B cell (primary cell): ENCODE results near the gene ISOC2. TPM values are rescaled to one million over a fixed set of nuclear protein-coding genes. Genes with fewer than 3 reads are reported as not detected.
A peak's percentile ranks its signal among the peaks of the same experiment; 100 is the strongest.

ENCODE experiments used
- ATAC-seq: fragments of 200-7000 bp; cut with Tn5 transposase; one replicate; pipeline ENCODE4 v1.10.0; 2021; ENCODE audit warnings: low read depth, mild to moderate bottlenecking, moderate number of reproducible peaks, moderate library complexity
- CTCF ChIA-PET: fragments of 350-600 bp; sonication (Branson Sonifier 250); formaldehyde crosslinking; loops from one replicate; lab custom pipeline; 2021; ENCODE audit warnings: antibody characterized with exemption, inconsistent platforms; lab: Charles Lee
- POLR2A ChIA-PET: fragments of 350-600 bp; sonication (Branson Sonifier 250); formaldehyde crosslinking; loops from one replicate; lab custom pipeline; 2021; ENCODE audit warnings: antibody characterized with exemption; lab: Charles Lee
- DNase-seq: peaks from one replicate; pipeline ENCODE4 v3.0.0; 2013
- H2AFZ ChIP-seq: 2 replicates; pipeline ENCODE4 v1.6.1; 2012; ENCODE audit warnings: mild to moderate bottlenecking, low read depth, low read length; ENCODE audit not compliant: insufficient read depth, poor library complexity, severe bottlenecking
- H3K27ac ChIP-seq, 2 donors: 1 replicate in 1 of 2; 2 replicates in 1 of 2; pipeline ENCODE4 v1.5.1; 2012 to 2013; ENCODE audit warnings: low read length in 2 of 2, mild to moderate bottlenecking in 2 of 2, moderate library complexity in 1 of 2
- H3K27me3 ChIP-seq, 4 experiments: fragments of 200-600 bp in 1 of 4; sonication (generic) in 1 of 4; replicated peaks in 1 of 4; 1 replicate in 2 of 4; 2 replicates in 2 of 4; pipeline versions ENCODE4 v1.6.1 to v1.7.0; 2013 to 2016; ENCODE audit warnings: low read length in 3 of 4, mild to moderate bottlenecking in 2 of 4, mixed read lengths in 1 of 4, moderate library complexity in 1 of 4; ENCODE audit not compliant: insufficient read depth in 4 of 4, control insufficient read depth in 3 of 4; ENCODE audit errors: control extremely low read depth in 1 of 4
- H3K36me3 ChIP-seq, 2 experiments: replicated peaks in 1 of 2; 1 replicate in 1 of 2; 2 replicates in 1 of 2; pipeline versions ENCODE4 v1.6.1 to v1.7.1; 2013; ENCODE audit warnings: low read length in 1 of 2; ENCODE audit not compliant: insufficient read depth in 2 of 2, control insufficient read depth in 1 of 2; ENCODE audit errors: control extremely low read depth in 1 of 2, extremely low read depth in 1 of 2
- H3K4me1 ChIP-seq, 2 donors: fragments of 200-600 bp in 1 of 2; sonication (generic) in 1 of 2; 1 replicate in 1 of 2; 2 replicates in 1 of 2; pipeline versions ENCODE4 v1.5.1 to v1.6.1; 2013 to 2017; ENCODE audit warnings: low read length in 2 of 2; ENCODE audit not compliant: control insufficient read depth in 2 of 2, insufficient read depth in 2 of 2
- H3K4me2 ChIP-seq: replicated peaks from 2 replicates; pipeline ENCODE3; 2012; ENCODE audit warnings: mild to moderate bottlenecking, low read depth, low read length; ENCODE audit not compliant: poor library complexity, severe bottlenecking
- H3K4me3 ChIP-seq, 5 experiments: fragments of 200-600 bp in 1 of 5; sonication (generic) in 1 of 5; 1 replicate in 3 of 5; 2 replicates in 2 of 5; pipeline versions ENCODE4 v1.5.1 to v1.7.0; 2011 to 2016; ENCODE audit warnings: low read length in 4 of 5, mild to moderate bottlenecking in 4 of 5, low read depth in 2 of 5, control low read depth in 1 of 5, moderate library complexity in 1 of 5; ENCODE audit not compliant: insufficient read depth in 1 of 5; ENCODE audit errors: control extremely low read depth in 1 of 5, extremely low read depth in 1 of 5
- H3K79me2 ChIP-seq: fragments of 200-600 bp; sonication (generic); one replicate; pipeline ENCODE4 v1.6.0; 2016; ENCODE audit warnings: low read length; ENCODE audit not compliant: control insufficient read depth, insufficient read depth
- H3K9ac ChIP-seq: fragments of 200-600 bp; sonication (generic); 2 replicates; pipeline ENCODE4 v1.6.1; 2017; ENCODE audit warnings: mild to moderate bottlenecking, low read length, moderate library complexity
- H3K9me3 ChIP-seq, 3 donors: one replicate each; pipeline versions ENCODE4 v1.6.1 to v1.7.1; 2013; ENCODE audit warnings: low read length in 2 of 3; ENCODE audit not compliant: control insufficient read depth in 2 of 3, insufficient read depth in 1 of 3; ENCODE audit errors: control extremely low read depth in 1 of 3
- H4K20me1 ChIP-seq: 2 replicates; pipeline ENCODE4 v1.6.0; 2012; ENCODE audit warnings: mild to moderate bottlenecking, low read length; ENCODE audit not compliant: insufficient read depth, control insufficient read depth, poor library complexity, severe bottlenecking
- H3K27ac Mint-ChIP-seq: one replicate; pipeline ENCODE4 v1.8.0; 2021; ENCODE audit warnings: mixed read lengths
- H3K27me3 Mint-ChIP-seq: one replicate; pipeline ENCODE4 v1.8.0; 2021; ENCODE audit warnings: mixed read lengths
- H3K4me1 Mint-ChIP-seq: one replicate; pipeline ENCODE4 v1.8.0; 2021; ENCODE audit warnings: mixed read lengths
- H3K4me3 Mint-ChIP-seq: one replicate; pipeline ENCODE4 v1.8.0; 2021; ENCODE audit warnings: mixed read lengths
- H3K9me3 Mint-ChIP-seq: one replicate; pipeline ENCODE4 v1.8.0; 2022; ENCODE audit warnings: mixed read lengths; ENCODE audit not compliant: insufficient read depth
- CTCF ChIP-seq: fragments of 200-600 bp; IDR thresholded peaks from one replicate; pipeline ENCODE4 v1.8.0; 2022; ENCODE audit warnings: antibody characterized with exemption, mild to moderate bottlenecking
- EZH2 ChIP-seq: IDR thresholded peaks from 2 replicates; pipeline ENCODE4 v1.6.1; 2012; ENCODE audit warnings: borderline replicate concordance, low read depth, mild to moderate bottlenecking, moderate library complexity, low read length; ENCODE audit not compliant: insufficient read depth, poor library complexity, severe bottlenecking
- WGBS: methylation state at CpG from one replicate; pipeline ENCODE4 v1.1.5; 2013; ENCODE audit warnings: missing lambda C conversion rate; ENCODE audit not compliant: insufficient coverage; 5-methylcytosine and 5-hydroxymethylcytosine counted together
- intact Hi-C: fragments of 100-400 bp; cut with micrococcal nuclease; formaldehyde crosslinking; loops from one replicate; pipeline ENCODE4 v1.10.0; 2022
- polyA plus RNA-seq: library from polyadenylated mRNA; depleted of rRNA; stranded (reverse); fragments of >200 nt; gene quantifications from 2 replicates; pipeline ENCODE4 v1.2.3, GENCODE V29; 2012
- total RNA-seq, 2 donors: library from RNA; stranded (reverse); fragments of 120-200 nt in 1 of 2; gene quantifications; 1 replicate in 1 of 2; 2 replicates in 1 of 2; pipeline versions ENCODE4 v1.2.3 to v1.2.4, GENCODE V29; 2013 to 2022

The ISOC2 gene
- total and polyA plus RNA-seq, 2 donors (not counting 1 experiment from before 2014, with no cell fraction given), result 10.0 to 27.6 TPM

- H4K20me1 ChIP-seq, result peaks cover 23% of the 10 kb centered on the region
- Mint-ChIP-seq H3K27me3 (no peaks in the 10 kb centered on the region), H3K4me3 (peak within 1 kb of the TSS; percentile 83), H3K9me3 (no peaks in the 10 kb centered on the region), H3K4me1 (peaks cover 15% of the 10 kb centered on the region), H3K27ac (peak within 1 kb of the TSS; percentile 80)
- H3K4me2 ChIP-seq, result peak within 1 kb of the TSS; percentile 87
- peak within 1 kb of the TSS; percentile 20 to 70 for H3K27ac ChIP-seq
- CTCF ChIA-PET, result interaction anchor here (0.6 to 2.8 kb wide), 2 partner anchors 9 to 19 kb away, joined by 3 to 15 read pairs; no protein-coding TSS in a partner anchor
- no peaks in the 10 kb centered on the region for H3K9me3 ChIP-seq
- 2% methylated on average over 74 of the region's 78 CpGs for WGBS
- DNase-seq, result peak; percentile 89
- H2AFZ ChIP-seq, result peak within 1 kb of the TSS; percentile 60
- H3K4me1 ChIP-seq, result peaks cover 10 to 22% of the 10 kb centered on the region in 2 donors
- H3K79me2 ChIP-seq, result peaks cover 9% of the 10 kb centered on the region
- intact Hi-C loops, result loop anchor here (1.0 kb wide), 1 partner anchor 8 kb away; no protein-coding TSS in a partner anchor
- POLR2A ChIA-PET, result interaction anchor here (0.5 to 2.1 kb wide), 5 partner anchors 8 to 212 kb away, joined by 3 to 30 read pairs (median 3); partner anchors contain the start of genes FIZ1, ZNF628 and ZNF784
- ATAC-seq, result peak; percentile 76
- H3K9ac ChIP-seq, result peak within 1 kb of the TSS; percentile 68
- no peaks in the 10 kb centered on the region for H3K27me3 ChIP-seq
- H3K36me3 ChIP-seq, result peaks cover 0 to 2% of the 10 kb centered on the region in 2 experiments
- peak within 1 kb of the TSS; percentile 3 to 71 (median 55) for H3K4me3 ChIP-seq
- no peak for TF ChIP-seq EZH2
- no peak for TF ChIP-seq CTCF
These were observed 23.4 kb upstream of the ISOC2 start, which contains the start of gene NAT14 for GRCh38 chr19:55484593-55485438. Gene NAT14, plus strand, starts transcription at chr19:55485188. Its CDS starts 521 bp downstream, at chr19:55485709.
